ENCODE data around the gene LCN12. TPM values are rescaled to one million over a fixed set of nuclear protein-coding genes. Genes with fewer than 3 reads are reported as not detected.

Gene LCN12
- total RNA-seq, 1 donor from 2014 or later, result not detected

DNA sequence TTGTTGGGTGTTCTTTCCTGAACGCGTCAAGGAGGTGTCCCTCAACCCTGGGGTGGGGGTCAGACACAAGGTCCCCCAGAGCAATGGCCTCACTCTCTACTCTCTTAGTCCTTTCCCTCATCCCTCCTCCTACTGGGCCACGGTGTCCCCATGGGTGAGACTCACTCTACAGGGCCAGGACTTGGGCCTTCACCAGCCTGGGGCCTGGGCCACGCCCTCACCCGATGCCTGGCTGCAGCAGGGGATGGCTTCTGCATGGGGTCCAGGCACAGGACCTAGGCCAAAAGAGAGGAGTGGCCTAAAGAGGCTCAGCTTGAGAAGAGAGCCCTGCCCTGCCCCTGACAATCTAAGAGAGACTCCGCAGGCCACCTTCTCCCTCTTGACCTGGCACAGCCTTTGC, 5.8 kb downstream of the LCN12 start:
- no peaks in the 10 kb centered on the region for H3K4me1 ChIP-seq
- no peak overlapping the region for H3K9ac ChIP-seq
- Mint-ChIP-seq H3K4me1 (peaks cover 4% of the 10 kb centered on the region), H3K9me3 (no peaks in the 10 kb centered on the region), H3K36me3 (peaks cover 3% of the 10 kb centered on the region), H3K27me3 (ENCODE audit: insufficient read depth, low read depth) (peaks cover 9% of the 10 kb centered on the region), H3K27ac (no peak overlapping the region), H3K4me3 (no peak overlapping the region)
- H3K27me3 ChIP-seq, result no peaks in the 10 kb centered on the region
- no peaks in the 10 kb centered on the region for H4K20me1 ChIP-seq (ENCODE audit: low read depth)
- no peak overlapping the region for H3K27ac ChIP-seq
- no peak overlapping the region for H3K4me3 ChIP-seq
- H3K36me3 ChIP-seq, result no peaks in the 10 kb centered on the region
- H3K9me3 ChIP-seq (ENCODE audit: low read depth), result no peaks in the 10 kb centered on the region
- H3K79me2 ChIP-seq (ENCODE audit: low read depth), result no peaks in the 10 kb centered on the region
- TF ChIP-seq EZH2phosphoT487 (IDR thresholded peaks at IDR 0.05) (no peak), EZH2 (IDR thresholded peaks at IDR 0.05) (no peak)
- TF ChIP-seq, protein P1, sequence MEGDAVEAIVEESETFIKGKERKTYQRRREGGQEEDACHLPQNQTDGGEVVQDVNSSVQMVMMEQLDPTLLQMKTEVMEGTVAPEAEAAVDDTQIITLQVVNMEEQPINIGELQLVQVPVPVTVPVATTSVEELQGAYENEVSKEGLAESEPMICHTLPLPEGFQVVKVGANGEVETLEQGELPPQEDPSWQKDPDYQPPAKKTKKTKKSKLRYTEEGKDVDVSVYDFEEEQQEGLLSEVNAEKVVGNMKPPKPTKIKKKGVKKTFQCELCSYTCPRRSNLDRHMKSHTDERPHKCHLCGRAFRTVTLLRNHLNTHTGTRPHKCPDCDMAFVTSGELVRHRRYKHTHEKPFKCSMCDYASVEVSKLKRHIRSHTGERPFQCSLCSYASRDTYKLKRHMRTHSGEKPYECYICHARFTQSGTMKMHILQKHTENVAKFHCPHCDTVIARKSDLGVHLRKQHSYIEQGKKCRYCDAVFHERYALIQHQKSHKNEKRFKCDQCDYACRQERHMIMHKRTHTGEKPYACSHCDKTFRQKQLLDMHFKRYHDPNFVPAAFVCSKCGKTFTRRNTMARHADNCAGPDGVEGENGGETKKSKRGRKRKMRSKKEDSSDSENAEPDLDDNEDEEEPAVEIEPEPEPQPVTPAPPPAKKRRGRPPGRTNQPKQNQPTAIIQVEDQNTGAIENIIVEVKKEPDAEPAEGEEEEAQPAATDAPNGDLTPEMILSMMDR (IDR thresholded peaks at IDR 0.05), result no peak
- no peak for DNase-seq (ENCODE audit: low spot score)
- H2AFZ ChIP-seq (replicated peaks), result no peak overlapping the region
- no peaks in the 10 kb centered on the region for H3F3A ChIP-seq (ENCODE audit: low read depth)
- no peak overlapping the region for H3K4me2 ChIP-seq

DNA sequence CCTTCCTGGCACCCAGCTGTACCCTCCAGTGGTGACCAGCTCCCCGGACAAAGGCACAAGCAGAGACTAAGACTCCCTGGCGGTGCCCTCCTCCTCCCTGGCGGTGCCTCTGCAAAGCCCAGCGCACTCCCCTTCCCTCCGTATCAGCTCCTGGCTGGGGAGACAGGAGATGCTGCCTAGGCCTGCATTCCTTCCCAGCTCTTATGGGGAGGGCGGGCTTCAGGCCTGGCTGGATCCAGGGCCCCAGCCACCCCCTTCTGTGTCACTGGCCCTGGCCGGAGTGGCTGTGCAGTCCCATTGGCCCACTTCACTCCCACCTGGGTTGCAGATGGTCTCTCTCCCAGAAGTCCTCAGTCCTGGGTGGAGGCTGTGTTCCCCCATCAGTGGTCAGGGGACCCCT, 6.4 kb downstream of the LCN12 start:
- Histone ChIP-seq H3K27me3 (no peaks in the 10 kb centered on the region), H4K20me1 (ENCODE audit: low read depth) (no peaks in the 10 kb centered on the region), H3K27ac (no peak overlapping the region), H3K4me3 (no peak overlapping the region), H3K9ac (no peak overlapping the region), H3K36me3 (no peaks in the 10 kb centered on the region), H3F3A (ENCODE audit: low read depth) (no peaks in the 10 kb centered on the region), H2AFZ (replicated peaks) (no peak overlapping the region), H3K4me2 (no peak overlapping the region), H3K4me1 (no peaks in the 10 kb centered on the region), H3K9me3 (ENCODE audit: low read depth) (no peaks in the 10 kb centered on the region), H3K79me2 (ENCODE audit: low read depth) (no peaks in the 10 kb centered on the region)
- peaks cover 9% of the 10 kb centered on the region for H3K27me3 Mint-ChIP-seq (ENCODE audit: insufficient read depth, low read depth)
- peaks cover 3% of the 10 kb centered on the region for H3K36me3 Mint-ChIP-seq
- H3K9me3 Mint-ChIP-seq, result no peaks in the 10 kb centered on the region
- peaks cover 6% of the 10 kb centered on the region for H3K4me1 Mint-ChIP-seq
- no peak for TF ChIP-seq EZH2phosphoT487 (IDR thresholded peaks at IDR 0.05)
- TF ChIP-seq, protein P1 (IDR thresholded peaks at IDR 0.05), result no peak
- TF ChIP-seq EZH2 (IDR thresholded peaks at IDR 0.05), result no peak
- no peak overlapping the region for H3K4me3 Mint-ChIP-seq
- no peak for DNase-seq (ENCODE audit: low spot score)
- H3K27ac Mint-ChIP-seq, result no peak overlapping the region

DNA sequence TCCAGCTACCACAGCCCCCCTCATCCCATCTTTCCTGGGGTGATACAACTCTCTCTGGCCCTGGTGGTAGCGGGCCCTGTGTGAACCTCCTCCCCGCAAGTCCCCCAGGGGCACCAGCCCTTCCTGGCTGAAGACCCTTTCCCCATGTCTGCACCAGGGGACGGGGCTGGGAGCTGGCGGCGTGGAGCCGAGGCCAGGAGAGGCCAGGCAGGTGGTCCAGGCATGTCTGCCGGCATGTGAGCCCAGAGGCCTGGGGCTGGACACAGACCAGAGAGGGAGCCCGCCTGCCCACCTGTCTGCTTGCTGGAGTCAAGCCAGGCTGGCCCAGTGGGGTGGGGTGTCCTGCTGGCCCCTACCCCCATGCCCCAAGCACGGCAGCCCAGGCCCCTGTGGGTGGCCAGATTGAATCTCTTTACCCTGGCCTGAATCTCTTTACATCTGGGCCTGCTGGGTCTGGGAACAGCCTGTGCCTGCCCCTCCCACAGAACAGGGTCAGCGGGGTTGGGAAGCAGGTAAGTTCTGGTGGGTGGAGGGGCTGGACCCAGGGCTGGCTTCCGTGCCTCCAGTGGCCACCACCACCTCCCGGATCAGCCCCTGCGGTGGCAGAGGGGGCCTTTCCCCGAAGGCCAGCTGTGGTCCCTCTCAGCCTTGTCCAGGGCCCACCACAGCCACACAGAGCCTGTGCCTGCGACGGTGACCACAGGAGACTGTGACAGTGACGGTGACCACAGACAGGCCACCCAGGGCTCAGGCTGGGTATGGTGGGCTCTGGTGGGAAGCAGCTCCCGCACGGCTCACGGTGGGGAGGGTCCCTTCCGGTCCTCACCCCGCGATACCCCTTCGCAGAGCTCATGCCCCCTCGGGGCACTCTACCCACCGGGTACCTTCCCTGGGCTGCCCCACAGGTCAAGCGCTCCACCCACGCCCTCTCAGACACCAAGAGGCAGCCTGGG, 7.1 kb downstream of the LCN12 start:
- Histone ChIP-seq H3F3A (ENCODE audit: low read depth) (no peaks in the 10 kb centered on the region), H3K36me3 (no peaks in the 10 kb centered on the region), H3K27ac (no peak overlapping the region), H3K9ac (no peak overlapping the region), H3K9me3 (ENCODE audit: low read depth) (no peaks in the 10 kb centered on the region), H3K27me3 (no peaks in the 10 kb centered on the region), H3K79me2 (ENCODE audit: low read depth) (no peaks in the 10 kb centered on the region), H4K20me1 (ENCODE audit: low read depth) (no peaks in the 10 kb centered on the region), H3K4me1 (no peaks in the 10 kb centered on the region), H3K4me2 (no peak overlapping the region), H3K4me3 (no peak overlapping the region), H2AFZ (replicated peaks) (no peak overlapping the region)
- peaks cover 3% of the 10 kb centered on the region for H3K36me3 Mint-ChIP-seq
- H3K27me3 Mint-ChIP-seq (ENCODE audit: insufficient read depth, low read depth), result peaks cover 9% of the 10 kb centered on the region
- no peak overlapping the region for H3K4me3 Mint-ChIP-seq
- no peak overlapping the region for H3K27ac Mint-ChIP-seq
- H3K4me1 Mint-ChIP-seq, result peaks cover 6% of the 10 kb centered on the region
- TF ChIP-seq, protein P1 (IDR thresholded peaks at IDR 0.05), result no peak
- DNase-seq (ENCODE audit: low spot score), result no peak
- no peaks in the 10 kb centered on the region for H3K9me3 Mint-ChIP-seq

All from neural progenitor cell (in vitro differentiated cells).